HCT116 (cell line): ENCODE measurements around the gene FAM9A. TPM values are rescaled to one million over a fixed set of nuclear protein-coding genes. Genes with fewer than 3 reads are reported as not detected.

Experiments
- ATAC-seq: fragments of 200-7000 bp; cut with Tn5 transposase; 2 replicates; pipeline ENCODE4 v1.9.1; 2020; ENCODE audit warnings: mild to moderate bottlenecking, moderate library complexity
- BruUV-seq: library from RNA; stranded (reverse); fragments of 400-500 nt; replicated peaks from 2 replicates; lab custom pipeline; 2021; lab: Mats Ljungman, UMichigan
- CTCF ChIA-PET: fragments of 300-600 bp; sonication (Branson Sonifier 250); formaldehyde crosslinking; loops from one replicate; lab custom pipeline; 2021; ENCODE audit warnings: antibody characterized with exemption; lab: Charles Lee
- POLR2A ChIA-PET: fragments of 300-600, 350-600 bp; sonication (Branson Sonifier 250); formaldehyde crosslinking; loops from one replicate; lab custom pipeline; 2021; ENCODE audit warnings: antibody characterized with exemption; lab: Charles Lee
- RAD21 ChIA-PET, 2 experiments: fragments of 300-600 bp; sonication (Branson Sonifier 250); formaldehyde crosslinking; loops; one replicate each; lab custom pipeline; 2023; ENCODE audit warnings: low total read pairs in 2 of 2; ENCODE audit not compliant: uncharacterized antibody in 2 of 2, unreplicated experiment in 2 of 2, low non-redundant PET in 1 of 2; lab: Charles Lee
- DNase-seq: peaks from one replicate; pipeline ENCODE4 v3.0.0-alpha.2; 2010; ENCODE audit warnings: low read depth, low spot score
- H2AFZ ChIP-seq: fragments of 200-600 bp; shearing (Covaris generic), sonication (generic); 2 replicates; pipeline ENCODE4 v1.6.1; 2017; ENCODE audit warnings: low read depth, mixed run types, mixed read lengths, antibody characterized with exemption, low read length; ENCODE audit not compliant: poor library complexity, severe bottlenecking
- H3K27ac ChIP-seq: 2 replicates; pipeline ENCODE4 v1.5.1; 2012; ENCODE audit warnings: low read depth, low read length
- H3K27me3 ChIP-seq: fragments of 200-600 bp; sonication (generic); 2 replicates; pipeline ENCODE4 v1.6.1; 2016; ENCODE audit warnings: mixed run types, low read length, mixed read lengths; ENCODE audit not compliant: insufficient read depth
- H3K36me3 ChIP-seq, 2 experiments: fragments of 200-500 bp in 1 of 2; fragments of 200-600 bp in 1 of 2; sonication (Bioruptor generic) in 1 of 2; sonication (generic) in 1 of 2; 2 replicates each; pipeline versions ENCODE4 v1.5.1 to v1.6.1; 2014 to 2016; ENCODE audit warnings: low read length in 2 of 2, inconsistent platforms in 1 of 2, mixed read lengths in 1 of 2, mixed run types in 1 of 2; ENCODE audit not compliant: insufficient read depth in 2 of 2, control insufficient read depth in 1 of 2
- H3K4me1 ChIP-seq, 2 experiments: fragments of 200-600 bp in 1 of 2; sonication (generic) in 1 of 2; 2 replicates each; pipeline versions ENCODE4 v1.5.1 to v1.6.1; 2012 to 2017; ENCODE audit warnings: low read length in 2 of 2, inconsistent platforms in 1 of 2, mild to moderate bottlenecking in 1 of 2, mixed read lengths in 1 of 2, mixed run types in 1 of 2, moderate library complexity in 1 of 2; ENCODE audit not compliant: insufficient read depth in 2 of 2, control insufficient read depth in 1 of 2
- H3K4me2 ChIP-seq: fragments of 200-600 bp; sonication (generic); 2 replicates; pipeline ENCODE4 v1.6.1; 2017; ENCODE audit warnings: mixed run types, low read length, mixed read lengths
- H3K4me3 ChIP-seq, 2 experiments: fragments of 200-600 bp in 1 of 2; sonication (generic) in 1 of 2; replicated peaks in 1 of 2; 2 replicates each; pipeline ENCODE4 v1.5.1; 2011 to 2016; ENCODE audit warnings: low read length in 2 of 2, control low read depth in 1 of 2, low read depth in 1 of 2, mild to moderate bottlenecking in 1 of 2, mixed read lengths in 1 of 2, mixed run types in 1 of 2
- H3K79me2 ChIP-seq: fragments of 200-600 bp; sonication (generic); 2 replicates; pipeline ENCODE4 v1.6.1; 2017; ENCODE audit warnings: mild to moderate bottlenecking, mixed run types, low read length, moderate library complexity, mixed read lengths; ENCODE audit not compliant: insufficient read depth
- H3K9ac ChIP-seq: fragments of 200-600 bp; sonication (generic); 2 replicates; pipeline ENCODE4 v1.6.1; 2016; ENCODE audit warnings: low read length, mixed read lengths
- H3K9me2 ChIP-seq: fragments of 200-600 bp; sonication (generic), shearing (Covaris generic); 2 replicates; pipeline ENCODE4 v1.6.1; 2017; ENCODE audit warnings: mixed run types, mild to moderate bottlenecking, moderate library complexity; ENCODE audit not compliant: insufficient read depth
- H3K9me3 ChIP-seq, 2 experiments: fragments of 200-500 bp in 1 of 2; fragments of 200-600 bp in 1 of 2; sonication (Bioruptor generic) in 1 of 2; sonication (generic) in 1 of 2; 2 replicates each; pipeline ENCODE4 v1.6.1; 2014 to 2017; ENCODE audit warnings: low read length in 2 of 2, mixed read lengths in 2 of 2, inconsistent platforms in 1 of 2, low read depth in 1 of 2, mild to moderate bottlenecking in 1 of 2, mixed run types in 1 of 2, moderate library complexity in 1 of 2; ENCODE audit not compliant: control insufficient read depth in 1 of 2, insufficient read depth in 1 of 2
- H4K20me1 ChIP-seq: fragments of 200-600 bp; sonication (generic), shearing (Covaris generic); 2 replicates; pipeline ENCODE4 v1.6.1; 2017; ENCODE audit warnings: mixed run types, mild to moderate bottlenecking, moderate library complexity; ENCODE audit not compliant: insufficient read depth
- CBX3 ChIP-seq: IDR thresholded peaks from 2 replicates; pipeline ENCODE4 v1.6.1; 2012; ENCODE audit warnings: low read depth
- EGR1 ChIP-seq: IDR thresholded peaks from 2 replicates; pipeline ENCODE4 v1.6.1; 2012; ENCODE audit warnings: low read depth
- POLR2A ChIP-seq: IDR thresholded peaks from 2 replicates; pipeline ENCODE4 v1.7.0; 2011; ENCODE audit warnings: borderline replicate concordance; ENCODE audit not compliant: insufficient read depth, insufficient read length; ENCODE audit errors: extremely low read depth
- POLR2AphosphoS5 ChIP-seq: IDR thresholded peaks from 2 replicates; pipeline ENCODE4 v1.6.1; 2011; ENCODE audit warnings: mild to moderate bottlenecking, low read depth, low read length, moderate library complexity
- RAD21 ChIP-seq: IDR thresholded peaks from 2 replicates; pipeline ENCODE4 v1.6.1; 2012; ENCODE audit warnings: low read depth, mild to moderate bottlenecking
- SP1 ChIP-seq: IDR thresholded peaks from 2 replicates; pipeline ENCODE4 v1.6.1; 2012; ENCODE audit warnings: low read depth
- intact Hi-C: fragments of 100-400 bp; cut with micrococcal nuclease; formaldehyde crosslinking; loops from 2 replicates; pipeline ENCODE4 v1.10.0; 2022
- total RNA-seq: library from RNA; stranded (reverse); gene quantifications from one replicate; pipeline ENCODE4 v1.2.1, GENCODE V29; 2021; ENCODE audit not compliant: unreplicated experiment
- TF ChIP-seq, protein P1 (sequence below): IDR thresholded peaks from 2 replicates; pipeline ENCODE4 v1.6.1; 2012; ENCODE audit warnings: low read depth
- TF ChIP-seq, protein P2 (sequence below), 3 experiments: fragments of 200-600 bp in 1 of 3; sonication (generic) in 1 of 3; IDR thresholded peaks in 2 of 3; conservative IDR thresholded peaks in 1 of 3; 2 replicates each; pipeline ENCODE4 v1.5.1; 2012 to 2017; ENCODE audit warnings: low read depth in 2 of 3, low read length in 2 of 3, antibody characterized with exemption in 1 of 3, borderline replicate concordance in 1 of 3, control low read depth in 1 of 3, mild to moderate bottlenecking in 1 of 3, mixed read lengths in 1 of 3, mixed run types in 1 of 3, moderate library complexity in 1 of 3; ENCODE audit not compliant: insufficient read depth in 1 of 3

The FAM9A gene
- total RNA-seq, 1 experiment from 2014 or later = not detected

DNA sequence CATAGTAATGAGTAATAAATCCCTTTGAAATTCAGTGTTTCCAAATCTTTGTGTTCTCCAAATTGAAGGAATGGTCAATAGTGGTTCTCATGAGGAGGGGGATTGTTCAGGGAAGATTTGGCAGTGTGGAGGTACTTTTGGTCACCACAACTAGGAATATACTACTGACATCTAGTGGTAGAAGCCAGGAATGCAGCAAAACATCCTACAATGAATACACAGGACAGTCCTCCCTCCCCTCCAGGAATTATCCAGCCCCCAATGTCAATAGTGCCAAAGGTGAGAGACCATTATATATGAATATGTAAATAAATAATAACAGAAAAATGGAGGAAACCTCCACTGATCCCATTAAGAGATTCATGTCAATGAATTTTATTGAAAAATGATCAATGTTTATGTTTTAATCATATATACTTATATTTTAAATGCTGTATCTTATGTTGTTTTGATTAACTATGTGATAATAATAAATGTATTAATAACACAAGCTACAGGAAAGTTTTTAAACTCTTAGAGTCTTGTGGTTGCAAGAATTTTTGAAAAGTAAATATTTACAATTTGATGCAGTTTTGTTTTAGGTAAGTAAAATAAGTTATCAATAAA lies 14.4 kb upstream of the FAM9A start:
- ChIA-PET RAD21 (no interaction called here), POLR2A (no interaction called here), CTCF (no interaction called here)
- no peak overlapping the region for H3K4me3 ChIP-seq
- H3K79me2 ChIP-seq = no peaks in the 10 kb centered on the region
- no peaks in the 10 kb centered on the region for H3K27me3 ChIP-seq
- ATAC-seq (peak; percentile 30; the same call in 1 of the 2 replicates), DNase-seq (peak; percentile 2)
- no peaks in the 10 kb centered on the region for H3K9me2 ChIP-seq
- H3K27ac ChIP-seq = no peak overlapping the region
- H3K4me1 ChIP-seq = no peaks in the 10 kb centered on the region
- H3K9ac ChIP-seq = no peak overlapping the region
- no peak overlapping the region for H3K4me2 ChIP-seq
- no peaks in the 10 kb centered on the region for H3K9me3 ChIP-seq
- H2AFZ ChIP-seq = no peak overlapping the region
- TF ChIP-seq POLR2A = no peak
- TF ChIP-seq, protein P1, sequence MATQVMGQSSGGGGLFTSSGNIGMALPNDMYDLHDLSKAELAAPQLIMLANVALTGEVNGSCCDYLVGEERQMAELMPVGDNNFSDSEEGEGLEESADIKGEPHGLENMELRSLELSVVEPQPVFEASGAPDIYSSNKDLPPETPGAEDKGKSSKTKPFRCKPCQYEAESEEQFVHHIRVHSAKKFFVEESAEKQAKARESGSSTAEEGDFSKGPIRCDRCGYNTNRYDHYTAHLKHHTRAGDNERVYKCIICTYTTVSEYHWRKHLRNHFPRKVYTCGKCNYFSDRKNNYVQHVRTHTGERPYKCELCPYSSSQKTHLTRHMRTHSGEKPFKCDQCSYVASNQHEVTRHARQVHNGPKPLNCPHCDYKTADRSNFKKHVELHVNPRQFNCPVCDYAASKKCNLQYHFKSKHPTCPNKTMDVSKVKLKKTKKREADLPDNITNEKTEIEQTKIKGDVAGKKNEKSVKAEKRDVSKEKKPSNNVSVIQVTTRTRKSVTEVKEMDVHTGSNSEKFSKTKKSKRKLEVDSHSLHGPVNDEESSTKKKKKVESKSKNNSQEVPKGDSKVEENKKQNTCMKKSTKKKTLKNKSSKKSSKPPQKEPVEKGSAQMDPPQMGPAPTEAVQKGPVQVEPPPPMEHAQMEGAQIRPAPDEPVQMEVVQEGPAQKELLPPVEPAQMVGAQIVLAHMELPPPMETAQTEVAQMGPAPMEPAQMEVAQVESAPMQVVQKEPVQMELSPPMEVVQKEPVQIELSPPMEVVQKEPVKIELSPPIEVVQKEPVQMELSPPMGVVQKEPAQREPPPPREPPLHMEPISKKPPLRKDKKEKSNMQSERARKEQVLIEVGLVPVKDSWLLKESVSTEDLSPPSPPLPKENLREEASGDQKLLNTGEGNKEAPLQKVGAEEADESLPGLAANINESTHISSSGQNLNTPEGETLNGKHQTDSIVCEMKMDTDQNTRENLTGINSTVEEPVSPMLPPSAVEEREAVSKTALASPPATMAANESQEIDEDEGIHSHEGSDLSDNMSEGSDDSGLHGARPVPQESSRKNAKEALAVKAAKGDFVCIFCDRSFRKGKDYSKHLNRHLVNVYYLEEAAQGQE = no peak
- no peak for TF ChIP-seq CBX3
- TF ChIP-seq, protein P2, sequence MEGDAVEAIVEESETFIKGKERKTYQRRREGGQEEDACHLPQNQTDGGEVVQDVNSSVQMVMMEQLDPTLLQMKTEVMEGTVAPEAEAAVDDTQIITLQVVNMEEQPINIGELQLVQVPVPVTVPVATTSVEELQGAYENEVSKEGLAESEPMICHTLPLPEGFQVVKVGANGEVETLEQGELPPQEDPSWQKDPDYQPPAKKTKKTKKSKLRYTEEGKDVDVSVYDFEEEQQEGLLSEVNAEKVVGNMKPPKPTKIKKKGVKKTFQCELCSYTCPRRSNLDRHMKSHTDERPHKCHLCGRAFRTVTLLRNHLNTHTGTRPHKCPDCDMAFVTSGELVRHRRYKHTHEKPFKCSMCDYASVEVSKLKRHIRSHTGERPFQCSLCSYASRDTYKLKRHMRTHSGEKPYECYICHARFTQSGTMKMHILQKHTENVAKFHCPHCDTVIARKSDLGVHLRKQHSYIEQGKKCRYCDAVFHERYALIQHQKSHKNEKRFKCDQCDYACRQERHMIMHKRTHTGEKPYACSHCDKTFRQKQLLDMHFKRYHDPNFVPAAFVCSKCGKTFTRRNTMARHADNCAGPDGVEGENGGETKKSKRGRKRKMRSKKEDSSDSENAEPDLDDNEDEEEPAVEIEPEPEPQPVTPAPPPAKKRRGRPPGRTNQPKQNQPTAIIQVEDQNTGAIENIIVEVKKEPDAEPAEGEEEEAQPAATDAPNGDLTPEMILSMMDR (IDR thresholded peaks at IDR 0.05 in 2 of 3, conservative IDR thresholded peaks at IDR 0.05 in 1 of 3; ENCODE audit: borderline replicate concordance in 1 of 3, insufficient read depth in 1 of 3, low read depth in 2 of 3, low read length in 2 of 3) = peak; percentile 19 to 46 (median 45); a peak in 5 of 6 replicates
- no peak for TF ChIP-seq SP1
- TF ChIP-seq RAD21 = peak; percentile 39
- no peak for TF ChIP-seq EGR1
- no peak for TF ChIP-seq POLR2AphosphoS5
- no TSS peak for BruUV-seq
- H3K36me3 ChIP-seq = no peaks in the 10 kb centered on the region
- H4K20me1 ChIP-seq = no peaks in the 10 kb centered on the region
- intact Hi-C loops = loop anchor here (2.0 to 5.0 kb wide), 2 partner anchors 819 to 892 kb away; no protein-coding TSS in a partner anchor
